Measurements from ENCODE around the gene SPATS2. TPM values are rescaled to one million over a fixed set of nuclear protein-coding genes. Genes with fewer than 3 reads are reported as not detected.

The SPATS2 gene
- total RNA-seq, 1 donor from 2014 or later = 46.3 TPM

DNA sequence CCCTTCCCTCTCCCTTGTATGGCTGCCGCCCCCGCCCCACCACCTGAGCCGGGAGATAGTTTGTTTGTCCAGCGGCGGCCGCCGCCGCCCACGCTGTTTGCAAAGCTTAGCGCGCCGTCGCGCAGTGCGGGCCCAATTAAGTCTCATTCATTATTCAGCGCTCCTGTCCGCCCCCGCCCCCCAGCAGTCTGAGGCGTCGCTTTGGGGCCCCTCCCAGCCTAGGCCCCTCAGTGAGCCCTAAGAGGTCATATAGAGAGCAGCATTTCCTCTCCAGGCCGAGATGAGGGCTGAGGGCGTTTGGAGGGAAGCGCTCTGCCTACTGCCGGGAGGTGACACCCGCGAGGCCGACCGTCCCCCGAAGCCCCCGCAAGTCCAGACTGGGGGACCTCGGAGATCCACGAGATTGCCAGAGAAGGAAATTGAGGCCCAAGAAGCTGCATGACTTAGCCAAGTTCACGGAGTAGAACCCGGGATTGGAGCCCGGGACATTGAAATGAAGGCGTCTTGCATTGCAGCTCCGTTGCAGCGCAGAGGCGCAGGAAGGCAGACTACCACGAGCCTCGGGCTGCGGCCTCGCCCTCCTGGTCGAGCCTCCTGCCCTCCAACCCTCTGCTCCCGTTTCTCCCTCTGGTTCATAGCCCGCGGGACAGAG, 20.5 kb upstream of the SPATS2 start, which contains the start of gene DNAJC22:
Gene DNAJC22 (plus strand): TSS at position 230 of the 652 bp plus-strand sequence. CDS start 1,985 bp downstream, outside the sequence.
- Mint-ChIP-seq H3K27ac (ENCODE audit: unreplicated experiment) (no peak within 1 kb of the TSS), H3K27me3 (ENCODE audit: low read depth, unreplicated experiment) (peaks cover 60% of the 10 kb centered on the region), H3K4me1 (ENCODE audit: low read depth, unreplicated experiment) (peaks cover 6% of the 10 kb centered on the region), H3K4me3 (ENCODE audit: unreplicated experiment) (peak within 1 kb of the TSS; percentile 70), H3K36me3 (ENCODE audit: low read depth, unreplicated experiment) (no peaks in the 10 kb centered on the region), H3K9me3 (ENCODE audit: unreplicated experiment) (no peaks in the 10 kb centered on the region)
- peak within 1 kb of the TSS; percentile 16 for H3K9ac ChIP-seq (ENCODE audit: low read length)
- H3K36me3 ChIP-seq (ENCODE audit: insufficient read depth, low read length) = no peaks in the 10 kb centered on the region
- DNase-seq (ENCODE audit: low read depth) (no peak), FAIRE-seq (no peak)
- peak within 1 kb of the TSS; percentile 51 for H3K4me3 ChIP-seq (ENCODE audit: insufficient read depth, low read depth, low read length)
- H3K9me3 ChIP-seq (ENCODE audit: insufficient read depth, low read depth, low read length) = no peaks in the 10 kb centered on the region
- H3K4me2 ChIP-seq (ENCODE audit: low read length) = peak within 1 kb of the TSS; percentile 85
- H3K79me2 ChIP-seq (ENCODE audit: insufficient read depth, low read length) = no peaks in the 10 kb centered on the region
- H3K4me1 ChIP-seq (ENCODE audit: insufficient read depth, low read length) = peaks cover 42% of the 10 kb centered on the region
- no peaks in the 10 kb centered on the region for H4K20me1 ChIP-seq (ENCODE audit: insufficient read depth, low read length)
- peaks cover 35% of the 10 kb centered on the region for H3K27me3 ChIP-seq (ENCODE audit: insufficient read depth, low read length)
- no peak for TF ChIP-seq EZH2 (IDR thresholded peaks at IDR 0.05; ENCODE audit: insufficient read depth, low read length)
- TF ChIP-seq, protein P1, sequence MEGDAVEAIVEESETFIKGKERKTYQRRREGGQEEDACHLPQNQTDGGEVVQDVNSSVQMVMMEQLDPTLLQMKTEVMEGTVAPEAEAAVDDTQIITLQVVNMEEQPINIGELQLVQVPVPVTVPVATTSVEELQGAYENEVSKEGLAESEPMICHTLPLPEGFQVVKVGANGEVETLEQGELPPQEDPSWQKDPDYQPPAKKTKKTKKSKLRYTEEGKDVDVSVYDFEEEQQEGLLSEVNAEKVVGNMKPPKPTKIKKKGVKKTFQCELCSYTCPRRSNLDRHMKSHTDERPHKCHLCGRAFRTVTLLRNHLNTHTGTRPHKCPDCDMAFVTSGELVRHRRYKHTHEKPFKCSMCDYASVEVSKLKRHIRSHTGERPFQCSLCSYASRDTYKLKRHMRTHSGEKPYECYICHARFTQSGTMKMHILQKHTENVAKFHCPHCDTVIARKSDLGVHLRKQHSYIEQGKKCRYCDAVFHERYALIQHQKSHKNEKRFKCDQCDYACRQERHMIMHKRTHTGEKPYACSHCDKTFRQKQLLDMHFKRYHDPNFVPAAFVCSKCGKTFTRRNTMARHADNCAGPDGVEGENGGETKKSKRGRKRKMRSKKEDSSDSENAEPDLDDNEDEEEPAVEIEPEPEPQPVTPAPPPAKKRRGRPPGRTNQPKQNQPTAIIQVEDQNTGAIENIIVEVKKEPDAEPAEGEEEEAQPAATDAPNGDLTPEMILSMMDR (IDR thresholded peaks at IDR 0.05; ENCODE audit: insufficient read depth, low read depth, low read length) = no peak
- no peak within 1 kb of the TSS for H3K27ac ChIP-seq (ENCODE audit: low read depth, low read length)
- peak within 1 kb of the TSS; percentile 58 for H2AFZ ChIP-seq (ENCODE audit: low read depth, low read length)

DNA sequence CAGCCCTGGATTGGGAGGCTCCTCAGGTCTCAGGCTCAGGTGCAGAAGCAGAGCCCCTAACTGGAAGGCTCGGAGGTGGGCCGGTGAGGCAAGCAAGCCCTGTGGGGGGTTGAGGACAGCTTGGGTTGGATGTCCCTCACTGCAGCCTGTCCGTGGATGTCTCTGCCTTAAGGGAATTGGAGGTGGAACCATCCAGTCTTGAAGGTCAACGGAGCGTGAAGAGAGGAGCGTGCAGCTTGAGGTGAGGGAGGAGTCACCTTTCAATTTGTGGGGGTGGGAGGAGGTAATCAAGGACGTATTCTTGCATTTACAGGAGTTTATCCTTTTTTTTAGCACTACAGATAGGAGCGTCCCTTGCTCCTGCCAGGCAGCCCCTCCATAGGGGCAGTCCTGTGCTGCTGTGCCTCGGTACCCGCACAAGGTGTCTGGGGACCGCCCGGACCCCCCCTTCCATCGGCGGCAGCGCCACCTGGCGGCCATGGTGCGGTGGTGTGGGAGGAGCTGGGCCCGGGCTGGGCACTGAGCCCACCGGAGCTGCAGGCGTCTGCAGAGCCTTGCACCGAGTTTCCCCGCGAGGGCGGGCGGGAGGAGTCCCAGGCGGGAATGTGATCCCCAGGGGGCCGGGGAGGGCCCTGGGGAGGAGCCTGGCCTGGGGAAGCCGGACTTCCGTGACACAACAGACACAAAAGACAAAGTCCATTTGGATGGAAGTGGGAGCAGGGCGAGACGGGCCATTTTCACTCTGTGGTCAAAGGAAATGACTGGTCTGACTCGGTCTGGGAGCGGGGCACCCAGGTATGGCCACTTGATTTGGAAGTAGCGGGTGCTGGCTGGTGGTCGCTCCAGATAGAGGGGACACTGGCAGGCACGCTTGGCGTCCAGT, 19.7 kb upstream of the SPATS2 start:
- no peaks in the 10 kb centered on the region for H3K9me3 Mint-ChIP-seq (ENCODE audit: unreplicated experiment)
- H3K4me1 Mint-ChIP-seq (ENCODE audit: low read depth, unreplicated experiment) = peaks cover 6% of the 10 kb centered on the region
- no peaks in the 10 kb centered on the region for H3K36me3 Mint-ChIP-seq (ENCODE audit: low read depth, unreplicated experiment)
- no peak for FAIRE-seq
- Histone ChIP-seq H3K27me3 (ENCODE audit: insufficient read depth, low read length) (peaks cover 28% of the 10 kb centered on the region), H3K9ac (ENCODE audit: low read length) (peak overlapping the region; percentile 70), H3K36me3 (ENCODE audit: insufficient read depth, low read length) (no peaks in the 10 kb centered on the region), H3K4me1 (ENCODE audit: insufficient read depth, low read length) (peaks cover 42% of the 10 kb centered on the region), H3K27ac (ENCODE audit: low read depth, low read length) (no peak overlapping the region), H3K79me2 (ENCODE audit: insufficient read depth, low read length) (no peaks in the 10 kb centered on the region), H3K4me2 (ENCODE audit: low read length) (peak overlapping the region; percentile 85), H4K20me1 (ENCODE audit: insufficient read depth, low read length) (no peaks in the 10 kb centered on the region), H3K4me3 (ENCODE audit: insufficient read depth, low read depth, low read length) (peak overlapping the region; percentile 51), H2AFZ (ENCODE audit: low read depth, low read length) (peak overlapping the region; percentile 89), H3K9me3 (ENCODE audit: insufficient read depth, low read depth, low read length) (no peaks in the 10 kb centered on the region)
- peaks cover 59% of the 10 kb centered on the region for H3K27me3 Mint-ChIP-seq (ENCODE audit: low read depth, unreplicated experiment)
- no peak overlapping the region for H3K27ac Mint-ChIP-seq (ENCODE audit: unreplicated experiment)
- H3K4me3 Mint-ChIP-seq (ENCODE audit: unreplicated experiment) = peak overlapping the region; percentile 70
- peak; percentile 81 for DNase-seq (ENCODE audit: low read depth)
- TF ChIP-seq, protein P1 (IDR thresholded peaks at IDR 0.05; ENCODE audit: insufficient read depth, low read depth, low read length) = peak; percentile 73
- TF ChIP-seq EZH2 (IDR thresholded peaks at IDR 0.05; ENCODE audit: insufficient read depth, low read length) = no peak
